WERI-Rb-1 (cell line): ENCODE measurements around the gene ACOX3.
"Not testable (repeated sequence)": the region's sequence is repeated elsewhere in the genome, so short reads cannot be mapped to it uniquely, and the experiment has no call there.

Experiments used
- DNase-seq: peaks from one replicate; pipeline ENCODE4 v3.0.0-alpha.2; 2020
- H3K27ac ChIP-seq: fragments of 250-450 bp; sonication (Bioruptor Pico); 2 replicates; pipeline ENCODE4 v1.5.1; 2020; ENCODE audit warnings: mild to moderate bottlenecking, moderate library complexity
- H3K27me3 ChIP-seq: fragments of 250-450 bp; sonication (Bioruptor Pico); 2 replicates; pipeline ENCODE4 v1.5.1; 2021; ENCODE audit warnings: mild to moderate bottlenecking, low read depth, moderate library complexity; ENCODE audit not compliant: insufficient read depth, severe bottlenecking
- H3K36me3 ChIP-seq: fragments of 250-450 bp; sonication (Bioruptor Pico); 2 replicates; pipeline ENCODE4 v1.5.1; 2020; ENCODE audit warnings: mild to moderate bottlenecking, moderate library complexity
- H3K4me3 ChIP-seq: 2 replicates; pipeline ENCODE4 v1.5.1; 2011; ENCODE audit warnings: low read depth, mild to moderate bottlenecking, control low read depth, low read length
- H3K9me3 ChIP-seq: fragments of 250-450 bp; sonication (Bioruptor Pico); 2 replicates; pipeline ENCODE4 v1.5.1; 2021; ENCODE audit warnings: mild to moderate bottlenecking, moderate library complexity; ENCODE audit not compliant: severe bottlenecking
- TF ChIP-seq, protein P1 (sequence below): IDR thresholded peaks from 2 replicates; pipeline ENCODE4 v1.5.1; 2011; ENCODE audit warnings: low read depth, mild to moderate bottlenecking, control low read depth, inconsistent platforms, low read length

The ACOX3 gene

DNA sequence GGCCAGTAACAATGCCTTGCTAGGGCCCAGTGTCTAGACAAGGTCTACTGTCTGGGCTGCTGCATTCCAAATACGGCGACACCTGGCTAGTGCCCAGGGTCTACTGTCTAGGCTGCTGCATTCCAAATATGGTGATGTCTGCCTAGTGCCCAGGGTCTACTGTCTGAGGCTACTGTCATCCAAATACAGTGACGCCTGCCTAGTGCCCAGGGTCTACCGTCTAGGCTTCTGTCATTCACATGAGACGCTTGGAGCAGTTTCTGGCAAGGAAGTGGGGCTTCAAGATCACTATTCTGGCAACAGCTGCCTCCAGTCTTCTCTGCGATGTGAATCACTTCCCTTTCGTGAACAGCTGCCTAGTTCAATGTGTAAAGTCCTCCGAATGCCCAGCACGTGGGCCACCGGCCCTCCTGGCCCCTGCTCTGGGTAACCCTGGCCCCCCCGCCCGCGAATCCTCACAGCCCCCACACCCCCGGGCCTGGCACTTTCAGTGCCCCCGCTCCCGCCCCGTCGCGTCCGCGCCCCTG lies 12.7 kb downstream of the ACOX3 start:
- H3K36me3 ChIP-seq: no peaks in the 10 kb centered on the region
- H3K4me3 ChIP-seq: peak overlapping the region; percentile 57
- TF ChIP-seq, protein P1, sequence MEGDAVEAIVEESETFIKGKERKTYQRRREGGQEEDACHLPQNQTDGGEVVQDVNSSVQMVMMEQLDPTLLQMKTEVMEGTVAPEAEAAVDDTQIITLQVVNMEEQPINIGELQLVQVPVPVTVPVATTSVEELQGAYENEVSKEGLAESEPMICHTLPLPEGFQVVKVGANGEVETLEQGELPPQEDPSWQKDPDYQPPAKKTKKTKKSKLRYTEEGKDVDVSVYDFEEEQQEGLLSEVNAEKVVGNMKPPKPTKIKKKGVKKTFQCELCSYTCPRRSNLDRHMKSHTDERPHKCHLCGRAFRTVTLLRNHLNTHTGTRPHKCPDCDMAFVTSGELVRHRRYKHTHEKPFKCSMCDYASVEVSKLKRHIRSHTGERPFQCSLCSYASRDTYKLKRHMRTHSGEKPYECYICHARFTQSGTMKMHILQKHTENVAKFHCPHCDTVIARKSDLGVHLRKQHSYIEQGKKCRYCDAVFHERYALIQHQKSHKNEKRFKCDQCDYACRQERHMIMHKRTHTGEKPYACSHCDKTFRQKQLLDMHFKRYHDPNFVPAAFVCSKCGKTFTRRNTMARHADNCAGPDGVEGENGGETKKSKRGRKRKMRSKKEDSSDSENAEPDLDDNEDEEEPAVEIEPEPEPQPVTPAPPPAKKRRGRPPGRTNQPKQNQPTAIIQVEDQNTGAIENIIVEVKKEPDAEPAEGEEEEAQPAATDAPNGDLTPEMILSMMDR: no peak
- H3K9me3 ChIP-seq: no peaks in the 10 kb centered on the region
- peak overlapping the region; percentile 52 for H3K27ac ChIP-seq
- no peak for DNase-seq
- no peaks in the 10 kb centered on the region for H3K27me3 ChIP-seq

DNA sequence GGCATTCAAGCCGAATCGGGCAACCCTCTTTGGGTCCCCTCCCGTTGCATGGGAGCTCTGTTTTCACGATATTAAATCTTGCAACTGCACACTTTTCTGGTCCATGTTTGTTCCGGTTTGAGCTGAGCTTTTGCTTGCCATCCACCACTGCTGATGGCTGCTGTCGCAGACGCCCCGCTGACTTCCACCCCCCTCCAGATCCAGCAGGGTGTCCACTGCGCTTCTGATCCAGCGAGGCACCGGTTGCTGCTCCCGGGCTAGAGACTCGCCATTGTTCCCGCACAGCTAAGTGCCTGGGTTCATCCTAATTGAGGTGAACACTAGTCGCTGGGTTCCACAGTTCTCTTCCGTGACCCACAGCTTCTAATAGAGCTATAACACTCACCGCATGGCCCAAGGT lies 13.3 kb downstream of the ACOX3 start:
- no peaks in the 10 kb centered on the region for H3K27me3 ChIP-seq
- no peaks in the 10 kb centered on the region for H3K36me3 ChIP-seq
- no peaks in the 10 kb centered on the region for H3K9me3 ChIP-seq
- no peak overlapping the region for H3K27ac ChIP-seq
- no peak overlapping the region for H3K4me3 ChIP-seq
- no peak for DNase-seq
- TF ChIP-seq, protein P1: no peak

DNA sequence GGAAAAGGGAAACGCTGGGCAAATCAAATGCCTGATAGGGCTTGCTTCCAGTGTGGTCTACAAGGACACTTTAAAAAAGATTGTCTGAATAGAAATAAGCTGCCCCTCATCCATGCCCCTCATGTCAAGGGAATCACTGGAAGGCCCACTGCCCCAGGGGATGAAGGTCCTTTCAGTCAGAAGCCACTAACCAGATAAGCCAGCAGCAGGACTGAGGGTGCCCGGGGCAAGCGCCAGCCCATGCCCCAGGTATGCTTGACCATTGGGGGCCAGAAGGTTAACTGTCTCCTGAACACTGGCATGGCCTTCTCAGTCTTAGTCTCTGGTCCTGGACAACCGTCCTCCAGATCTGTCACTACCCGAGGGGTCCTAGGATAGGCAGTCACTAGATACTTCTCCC lies 17.7 kb downstream of the ACOX3 start:
- Histone ChIP-seq H3K4me3 (no peak overlapping the region), H3K27me3 (no peaks in the 10 kb centered on the region), H3K9me3 (no peaks in the 10 kb centered on the region), H3K36me3 (no peaks in the 10 kb centered on the region), H3K27ac (no peak overlapping the region)
- TF ChIP-seq, protein P1: no peak
- no peak for DNase-seq

DNA sequence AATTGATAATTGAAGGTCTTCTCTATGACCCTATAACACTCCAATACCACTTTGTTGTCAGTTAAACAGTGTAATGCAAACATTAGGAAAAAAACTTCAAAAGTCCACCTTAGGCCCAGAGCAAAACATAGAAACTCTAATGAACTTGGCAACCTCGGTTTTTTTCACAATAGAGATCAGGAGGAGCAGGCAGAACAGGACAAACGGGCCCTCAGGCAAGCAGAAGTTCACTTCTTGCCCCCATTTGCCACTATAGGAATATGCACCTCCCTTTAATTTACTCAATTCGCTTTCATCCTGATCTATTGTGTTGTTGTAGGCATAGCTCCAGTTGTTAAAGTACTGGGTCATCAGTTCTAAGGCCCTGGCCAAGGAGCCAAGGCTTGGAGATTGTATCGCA lies 18.2 kb downstream of the ACOX3 start:
- no peak for DNase-seq
- TF ChIP-seq, protein P1: no peak
- H3K27ac ChIP-seq: no peak overlapping the region
- H3K4me3 ChIP-seq: no peak overlapping the region
- no peaks in the 10 kb centered on the region for H3K27me3 ChIP-seq
- no peaks in the 10 kb centered on the region for H3K36me3 ChIP-seq
- no peaks in the 10 kb centered on the region for H3K9me3 ChIP-seq

DNA sequence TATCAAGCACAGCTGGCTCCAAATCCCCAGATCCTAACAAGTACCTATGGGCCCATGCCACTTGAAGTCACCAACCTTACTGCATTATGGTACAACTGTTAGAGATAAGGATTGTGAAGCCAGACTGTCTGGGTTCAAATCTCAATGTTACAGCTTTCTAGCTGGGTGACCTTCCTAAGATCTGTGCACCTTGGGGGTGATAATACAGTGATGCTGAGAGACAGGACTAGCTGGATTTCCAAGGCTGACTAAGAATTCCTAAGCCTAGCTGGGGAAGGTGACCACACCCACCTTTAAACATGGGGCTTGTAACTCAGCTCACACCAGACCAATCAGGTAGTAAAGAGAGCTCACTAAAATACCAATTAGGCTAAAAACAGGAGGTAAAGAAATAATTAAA lies 20.4 kb downstream of the ACOX3 start:
- not testable (repeated sequence) for H3K9me3 ChIP-seq, DNase-seq, H3K36me3 ChIP-seq, H3K27ac ChIP-seq, H3K4me3 ChIP-seq, H3K27me3 ChIP-seq

DNA sequence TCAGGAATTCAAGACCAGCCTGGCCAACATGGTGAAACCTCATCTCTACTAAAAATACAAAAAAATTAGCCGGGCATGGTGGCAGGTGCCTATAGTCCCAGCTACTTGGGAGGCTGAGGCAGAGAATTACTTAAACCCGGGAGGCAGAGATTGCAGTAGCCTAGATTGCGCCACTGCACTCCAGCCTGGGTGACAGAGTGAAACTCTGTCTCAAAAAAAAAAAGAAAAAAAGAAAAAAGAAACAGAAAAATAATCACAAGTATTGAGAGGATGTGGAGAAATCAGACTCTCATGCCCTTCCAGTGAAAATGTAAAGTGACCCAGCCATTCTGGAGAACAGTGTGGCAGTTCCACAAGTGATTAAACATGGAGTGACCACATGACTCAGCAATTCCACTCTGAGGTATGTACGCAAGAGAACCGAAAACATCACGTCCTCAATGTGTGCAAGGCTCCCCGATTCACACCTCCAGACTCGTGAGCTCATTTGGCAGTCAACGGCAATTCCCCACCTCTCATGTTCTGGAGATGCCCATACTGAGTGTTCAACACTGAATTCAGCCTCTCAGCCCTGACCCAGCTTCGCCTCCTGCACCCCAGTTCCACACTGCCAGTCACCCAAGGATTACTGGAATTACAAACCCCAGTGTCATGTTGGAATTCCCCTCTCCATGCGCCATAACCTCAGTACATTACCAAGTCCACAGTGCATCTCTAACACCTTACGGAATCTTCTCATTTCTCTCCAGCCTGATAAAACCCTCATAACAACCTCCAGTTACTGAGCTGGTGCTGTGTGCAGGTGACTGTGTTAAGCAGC lies 21.1 kb downstream of the ACOX3 start:
- Histone ChIP-seq H3K36me3 (peaks cover 13% of the 10 kb centered on the region; the same call in 1 of the 2 replicates), H3K9me3 (no peaks in the 10 kb centered on the region), H3K4me3 (no peak overlapping the region), H3K27me3 (no peaks in the 10 kb centered on the region), H3K27ac (no peak overlapping the region)
- TF ChIP-seq, protein P1: no peak
- DNase-seq: no peak
